Measurements from ENCODE around the gene NOS3.
A peak's percentile ranks its signal among the peaks of the same experiment; 100 is the strongest.

NOS3 gene

GRCh38 chr7:151048911-151049463 is 58.2 kb downstream of the NOS3 start:
- no peak for DNase-seq (ENCODE audit: low read depth, low spot score)
- no peak overlapping the region for H3K27ac ChIP-seq

DNA sequence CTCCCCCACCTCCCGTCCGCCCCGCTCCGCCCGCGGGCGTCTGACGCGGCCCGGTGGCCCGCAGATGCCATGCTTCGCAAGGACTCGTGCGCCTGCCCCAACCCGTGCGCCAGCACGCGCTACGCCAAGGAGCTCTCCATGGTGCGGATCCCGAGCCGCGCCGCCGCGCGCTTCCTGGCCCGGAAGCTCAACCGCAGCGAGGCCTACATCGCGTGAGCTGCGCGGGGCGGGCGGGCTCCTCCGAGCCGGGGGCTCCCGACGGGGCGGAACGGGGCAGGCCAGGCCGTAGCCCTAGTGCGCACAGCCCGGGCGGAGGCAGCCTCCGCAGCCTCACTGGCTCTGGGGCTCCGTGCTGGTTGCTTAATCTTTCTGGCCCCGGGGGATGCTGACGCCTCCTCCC is 60.3 kb downstream of the NOS3 start:
- H3K27ac ChIP-seq = no peak overlapping the region
- DNase-seq (ENCODE audit: low read depth, low spot score) = no peak

DNA sequence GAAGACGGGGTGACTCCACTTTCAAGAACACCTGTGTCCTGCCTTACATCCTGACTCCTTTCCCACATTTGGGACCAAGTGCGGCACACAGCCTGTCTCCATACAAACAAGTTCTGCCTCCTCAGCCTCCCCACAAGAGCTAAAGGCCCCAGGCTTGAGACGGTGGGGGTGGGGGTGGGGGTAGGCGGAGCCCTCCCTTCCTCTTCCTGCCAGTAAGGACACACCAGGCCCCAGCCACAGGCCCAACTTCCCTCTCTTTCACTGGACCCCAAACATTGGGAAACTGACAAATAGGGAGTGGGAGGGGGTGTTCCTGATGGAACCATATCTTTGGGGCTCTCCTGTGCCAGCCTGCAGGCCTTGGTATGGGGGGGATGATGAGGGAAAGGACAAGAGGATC is 62.3 kb downstream of the NOS3 start:
- no peak for DNase-seq (ENCODE audit: low read depth, low spot score)
- H3K27ac ChIP-seq = no peak overlapping the region

DNA sequence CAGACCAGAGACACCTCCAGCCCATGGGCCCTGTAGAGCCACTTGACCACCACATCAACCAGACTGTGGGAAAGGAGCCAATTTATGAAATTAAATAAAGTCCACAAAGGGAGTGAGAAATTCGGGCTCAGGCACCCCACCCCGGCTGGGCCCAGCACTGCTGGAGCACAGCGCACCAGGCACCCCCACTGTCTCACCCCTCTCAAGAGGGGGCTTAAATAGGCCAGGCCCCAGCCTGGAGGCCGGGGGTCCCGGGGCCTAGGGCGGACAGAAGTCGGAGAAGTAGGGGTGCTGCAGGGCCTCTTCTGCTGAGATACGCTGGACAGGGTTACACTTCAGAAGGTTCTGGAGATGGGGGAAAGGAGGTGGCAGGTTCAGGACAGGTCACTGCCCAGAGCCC is 62.9 kb downstream of the NOS3 start:
- no peak for DNase-seq (ENCODE audit: low read depth, low spot score)

DNA sequence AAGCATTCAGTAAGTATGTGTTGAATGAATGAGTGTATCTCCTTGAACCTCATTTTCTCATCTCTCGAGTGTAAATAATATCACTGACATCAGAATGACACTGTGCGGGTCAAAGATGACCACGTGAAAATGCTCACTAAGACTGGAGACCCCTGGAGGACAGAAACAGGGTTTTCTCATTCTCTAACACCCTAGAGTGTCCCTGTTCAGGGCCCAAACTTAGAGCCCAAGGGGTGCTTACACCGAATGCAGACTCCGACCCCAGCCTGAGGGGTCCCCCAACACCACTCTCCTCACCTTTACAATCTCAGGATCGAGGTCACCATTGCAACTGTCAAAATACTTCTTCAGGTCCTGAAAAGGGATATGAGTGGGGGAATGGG is 65.5 kb downstream of the NOS3 start:
- H3K27ac ChIP-seq = no peak overlapping the region
- DNase-seq (ENCODE audit: low read depth, low spot score) = no peak

More for the DNA sequence above, 62.9 kb downstream of the NOS3 start:
- no peak overlapping the region for H3K27ac ChIP-seq

DNA sequence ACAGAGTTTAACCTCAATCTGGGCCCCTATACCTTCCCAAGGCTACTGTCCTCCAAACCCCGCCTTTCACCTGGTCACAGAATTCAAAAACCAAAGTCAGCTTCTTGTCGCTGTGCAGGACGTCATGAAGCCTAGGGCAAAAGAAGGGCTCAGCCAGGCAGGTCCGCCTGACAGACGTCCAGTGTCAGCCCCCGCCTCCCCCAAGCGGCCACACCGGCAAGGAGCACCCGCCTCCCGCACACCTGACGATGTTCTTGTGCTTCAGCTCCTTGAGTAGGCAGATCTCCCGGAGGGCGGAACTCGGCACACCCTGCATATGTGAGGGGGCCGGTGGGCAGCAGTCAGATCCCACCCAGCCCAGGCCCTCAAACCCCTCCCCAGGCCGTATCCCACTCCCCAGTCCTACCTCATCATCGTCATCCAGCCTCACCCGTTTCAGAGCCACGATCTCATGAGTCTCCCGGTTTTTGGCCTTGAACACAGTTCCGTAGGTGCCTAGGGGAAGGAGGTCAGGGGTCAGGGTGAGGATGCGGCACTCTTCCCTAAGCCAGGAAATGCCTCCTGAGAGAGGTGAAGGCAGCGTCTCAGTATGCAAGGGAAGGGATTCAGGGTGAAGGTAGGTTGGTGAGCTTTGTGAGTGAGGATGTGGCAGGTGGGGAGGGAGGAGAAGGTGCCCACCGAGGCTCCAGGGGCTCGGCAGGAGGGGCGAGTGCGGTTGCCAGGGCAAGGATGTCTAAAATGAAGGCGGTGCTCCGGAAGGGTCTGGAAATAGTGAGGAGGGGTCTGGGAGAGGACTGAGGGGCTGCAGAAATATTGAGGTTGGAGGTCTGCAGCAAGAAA is 66.1 kb downstream of the NOS3 start:
- H3K27ac ChIP-seq = no peak overlapping the region
- no peak for DNase-seq (ENCODE audit: low read depth, low spot score)

DNA sequence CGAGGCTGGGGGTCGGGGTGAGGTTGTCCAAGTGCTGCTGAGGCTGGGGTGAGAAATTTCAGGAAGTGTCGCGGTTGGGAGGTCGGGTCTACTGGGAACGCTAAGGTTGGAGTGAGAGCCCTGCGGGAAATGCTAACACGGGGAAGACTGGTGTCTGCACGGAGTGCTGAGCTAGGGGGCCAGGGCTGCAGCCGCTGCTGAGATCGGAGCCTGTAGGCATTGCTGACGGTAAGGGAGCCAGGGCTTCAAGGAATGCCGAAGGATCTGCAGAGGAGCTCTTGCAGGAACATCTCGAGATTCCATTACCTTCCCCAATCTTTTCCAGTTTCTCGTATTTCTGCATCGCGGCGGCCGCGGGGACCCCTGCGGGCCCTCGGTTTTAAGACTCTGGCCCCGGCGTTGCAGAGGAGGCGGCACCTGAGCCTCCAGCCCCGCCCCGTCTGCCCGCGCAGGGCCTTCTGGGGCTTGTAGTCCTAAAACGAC is 66.7 kb downstream of the NOS3 start, which contains the start of gene CDK5:
Gene CDK5 (minus strand): TSS at position 392 of the 483 bp plus-strand sequence. CDS start 49 bp downstream, at position 343.
- H3K27ac ChIP-seq = peak within 1 kb of the TSS; percentile 94
- DNase-seq (ENCODE audit: low read depth, low spot score) = no peak

- peak; percentile 99 for DNase-seq (ENCODE audit: low read depth, low spot score)
- peak overlapping the region; percentile 94 for H3K27ac ChIP-seq
These were observed 67.4 kb downstream of the NOS3 start for GRCh38 chr7:151057989-151058780.

DNA sequence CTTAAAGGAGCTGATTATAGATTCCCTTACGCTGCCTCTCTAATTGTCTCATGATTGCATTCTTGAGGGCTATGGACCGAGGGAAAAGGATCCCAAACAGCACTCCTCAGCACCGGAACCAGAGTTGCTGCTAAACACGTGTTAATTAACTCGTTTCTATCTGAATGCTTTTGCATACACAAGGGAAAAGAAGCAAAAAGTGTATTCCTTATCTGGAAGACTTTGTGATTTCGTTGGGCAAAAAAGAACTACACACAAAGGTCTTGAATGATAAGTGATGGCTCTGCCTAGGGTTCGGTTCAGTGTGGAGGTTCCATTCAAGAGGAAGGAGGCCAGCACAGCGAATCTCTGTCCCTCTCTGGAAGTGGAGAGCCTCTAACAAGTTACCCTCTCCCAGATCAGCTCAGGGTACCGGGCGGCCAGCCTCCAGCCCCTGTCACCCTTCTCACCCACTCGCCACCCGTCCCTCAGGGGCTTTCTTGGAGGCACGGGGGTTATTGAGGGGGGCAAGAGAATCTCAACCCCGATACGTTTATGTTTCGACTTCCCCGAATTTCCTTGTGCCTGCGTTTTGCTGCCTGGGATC is 68.1 kb downstream of the NOS3 start:
- DNase-seq (ENCODE audit: low read depth, low spot score) = no peak
- peak overlapping the region; percentile 94 for H3K27ac ChIP-seq

DNA sequence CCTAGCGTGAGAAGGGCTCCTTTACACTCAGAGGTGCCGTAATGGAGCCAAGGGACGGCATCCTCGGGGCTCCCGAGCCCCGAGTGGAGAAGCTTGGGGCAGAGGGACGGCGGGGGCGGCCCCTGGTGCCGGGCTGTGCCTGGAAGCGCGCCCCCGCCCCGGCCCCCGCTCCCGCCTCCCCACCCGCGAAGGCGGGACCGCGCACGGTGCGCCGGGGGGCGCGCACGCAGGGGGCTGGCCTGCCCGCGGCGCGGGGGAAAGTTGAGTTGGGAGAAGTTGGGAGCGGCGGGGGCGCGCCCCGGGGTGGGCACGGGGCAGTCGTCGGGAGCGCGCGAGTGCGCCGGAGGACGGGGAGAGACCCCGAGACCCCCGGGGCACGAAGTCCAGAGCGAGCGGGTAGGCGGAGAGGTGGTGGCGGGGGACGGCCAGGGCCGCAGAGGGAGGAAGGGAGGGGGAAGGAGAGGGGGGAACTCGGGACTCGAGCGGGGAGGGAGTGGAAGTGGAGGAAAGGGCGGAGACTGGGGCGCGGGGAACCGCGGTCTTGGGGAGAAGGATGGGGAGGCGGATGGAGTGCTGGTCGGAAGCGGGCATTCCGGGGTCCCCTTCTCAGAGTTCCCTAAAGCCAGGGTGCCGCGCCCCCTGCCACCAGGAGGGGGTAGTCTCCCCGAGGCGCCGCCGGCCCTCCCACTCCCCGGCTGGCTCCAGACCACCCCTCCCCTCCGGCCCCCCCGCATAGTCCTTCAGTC is 68.7 kb downstream of the NOS3 start, which contains the start of gene SLC4A2:
Gene SLC4A2 (plus strand): TSS at position 223 of the 746 bp plus-strand sequence. CDS start 2,399 bp downstream, outside the sequence.
- H3K27ac ChIP-seq = peak within 1 kb of the TSS; percentile 94
- DNase-seq (ENCODE audit: low read depth, low spot score) = no peak

DNA sequence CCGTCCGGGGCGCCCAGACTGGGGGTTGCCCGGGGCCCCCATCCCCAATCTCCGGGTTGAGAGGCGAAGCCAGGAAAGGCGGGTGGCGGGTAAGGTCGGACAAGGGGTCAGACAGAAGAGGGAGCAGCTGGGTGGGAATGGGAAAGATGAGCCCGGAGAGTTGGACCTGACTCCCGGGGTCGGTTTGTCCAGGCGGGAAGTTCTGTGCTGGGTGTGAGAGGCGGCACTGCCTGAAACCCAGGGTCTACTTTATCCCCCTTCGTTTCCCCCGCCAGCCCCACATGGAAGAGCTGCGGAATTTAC is 69.2 kb downstream of the NOS3 start:
- no peak for DNase-seq (ENCODE audit: low read depth, low spot score)
- H3K27ac ChIP-seq = peak overlapping the region; percentile 94

- DNase-seq (ENCODE audit: low read depth, low spot score) = no peak
- peak overlapping the region; percentile 94 for H3K27ac ChIP-seq
These were observed 69.8 kb downstream of the NOS3 start for GRCh38 chr7:151060416-151061212.

DNA sequence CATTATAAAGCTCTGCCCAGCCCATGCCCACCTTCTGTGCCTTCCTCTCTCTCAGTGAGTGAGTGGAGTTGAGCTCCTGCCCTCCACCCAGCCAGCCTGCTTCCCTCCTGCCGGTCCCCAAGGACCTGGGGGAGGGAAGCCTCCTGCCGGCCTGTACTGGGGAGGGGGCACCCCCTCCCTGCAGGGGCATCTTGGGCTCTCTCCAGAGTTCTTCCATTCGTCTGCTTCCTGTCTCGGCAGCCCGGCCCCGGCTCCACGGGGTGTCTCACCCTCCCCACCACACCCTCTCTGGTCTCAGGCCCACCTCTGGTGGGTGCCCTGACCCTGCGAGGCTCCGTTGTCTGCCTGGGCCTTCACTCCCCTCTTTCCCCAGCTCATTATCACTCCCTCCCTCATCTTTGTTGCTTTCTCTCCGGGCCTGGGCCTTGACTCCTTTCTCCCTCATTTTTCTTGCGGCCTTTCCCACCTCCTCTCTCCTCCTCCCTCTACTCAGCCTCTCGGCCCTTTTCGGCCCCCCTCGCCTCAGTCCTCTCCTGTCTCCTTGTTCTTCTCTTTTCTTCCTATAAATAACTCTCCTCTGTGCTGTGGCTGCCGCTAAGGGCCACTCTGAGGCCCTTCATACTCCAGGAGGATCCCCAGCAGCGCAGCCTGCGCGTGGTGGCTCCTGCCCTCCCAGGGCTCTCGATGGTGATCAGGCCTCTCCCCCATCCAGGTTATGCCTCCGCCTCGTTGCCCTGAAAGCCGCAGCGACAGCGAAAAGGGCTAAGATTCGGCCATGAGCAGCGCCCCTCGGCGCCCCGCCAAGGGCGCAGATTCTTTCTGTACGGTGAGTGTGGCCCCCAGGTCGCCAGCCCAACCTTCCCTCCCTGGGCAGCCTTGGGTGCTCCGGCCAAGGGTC is 70.6 kb downstream of the NOS3 start:
- no peak for DNase-seq (ENCODE audit: low read depth, low spot score)
- H3K27ac ChIP-seq = no peak overlapping the region

GRCh38 chr7:151062111-151062398 is 71.2 kb downstream of the NOS3 start:
- DNase-seq (ENCODE audit: low read depth, low spot score) = no peak
- no peak overlapping the region for H3K27ac ChIP-seq

DNA sequence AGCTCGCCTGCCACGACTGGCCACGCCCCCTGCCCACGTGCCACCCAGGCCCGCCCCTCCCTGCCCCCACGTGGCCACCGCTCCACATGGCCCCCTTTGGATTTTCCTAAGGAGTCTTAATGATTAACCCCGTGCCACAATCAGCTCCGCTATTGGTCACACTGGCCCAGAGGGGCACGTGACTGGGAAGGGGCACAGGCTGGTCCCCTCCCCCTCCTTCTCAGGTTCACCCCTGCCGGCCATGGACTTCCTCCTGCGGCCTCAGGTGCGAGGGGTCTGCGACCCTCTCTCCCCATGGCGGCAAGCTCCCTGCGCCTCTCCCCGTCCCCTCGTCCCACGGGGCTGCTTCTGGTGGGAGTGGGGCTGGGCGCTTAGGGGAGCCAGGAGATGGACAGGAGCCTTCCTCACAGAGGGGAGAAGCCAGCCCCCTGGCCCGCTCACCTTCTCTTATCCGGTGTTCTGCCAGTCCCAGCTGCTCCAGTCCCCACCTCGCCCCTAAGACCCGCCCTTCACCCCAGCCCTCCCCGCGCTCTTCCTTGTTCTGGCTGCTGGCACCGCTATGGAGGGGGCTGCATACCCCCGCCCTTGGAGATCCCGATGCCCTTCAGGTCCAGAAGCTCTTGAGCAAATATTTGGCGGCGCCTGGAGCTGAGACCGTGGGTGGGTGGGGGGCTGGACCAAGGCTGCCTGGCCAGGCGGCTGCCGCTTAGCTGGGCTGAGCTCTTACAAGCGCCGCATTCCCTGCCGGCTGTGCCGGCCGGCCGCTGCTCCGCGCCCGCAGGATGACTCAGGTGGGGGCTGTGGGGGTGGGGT is 71.8 kb downstream of the NOS3 start:
- H3K27ac ChIP-seq = peak overlapping the region; percentile 41

GRCh38 chr7:151063212-151063561 is 72.4 kb downstream of the NOS3 start:
- DNase-seq (ENCODE audit: low read depth, low spot score) = no peak
- H3K27ac ChIP-seq = peak overlapping the region; percentile 41

More for the DNA sequence above, 71.8 kb downstream of the NOS3 start:
- DNase-seq (ENCODE audit: low read depth, low spot score) = no peak

Data from epithelial cell of prostate (primary cell).